ENCODE results near the gene GOLGA8S.
"Not testable (repeated sequence)": the region's sequence is repeated elsewhere in the genome, so short reads cannot be mapped to it uniquely, and the experiment has no call there.

GOLGA8S gene

DNA sequence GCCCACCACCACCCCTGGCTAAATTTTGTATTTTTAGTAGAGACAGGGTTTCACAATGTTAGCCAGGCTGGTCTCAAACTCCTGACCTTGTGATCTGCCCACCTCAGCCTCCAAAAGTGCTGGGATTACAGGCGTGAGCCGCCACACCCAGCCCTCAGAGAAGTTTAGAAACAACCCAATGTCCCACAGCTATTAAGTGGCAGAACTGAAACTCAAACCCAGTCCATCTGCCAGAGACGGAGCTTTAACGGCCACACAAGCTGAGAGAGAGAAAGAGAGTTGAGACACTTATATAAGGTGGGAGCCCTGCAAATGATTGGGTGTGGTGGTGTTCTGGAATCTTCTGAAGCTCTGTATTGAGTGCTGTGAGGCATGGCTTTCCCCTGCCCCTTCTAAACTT, 43.8 kb downstream of the GOLGA8S start:
- not testable (repeated sequence) for H3K4me1 ChIP-seq (ENCODE audit: control insufficient read depth in 1 of 2, insufficient read depth in 2 of 2, low read length in 2 of 2); H3K9me3 ChIP-seq (ENCODE audit: control insufficient read depth in 1 of 2, low read length in 2 of 2); H3K4me3 ChIP-seq (ENCODE audit: low read depth in 1 of 2, low read length in 2 of 2); H3K27ac ChIP-seq (ENCODE audit: low read length); H3K27me3 ChIP-seq (ENCODE audit: low read depth, low read length); H3K36me3 ChIP-seq (ENCODE audit: control insufficient read depth in 1 of 2, insufficient read depth in 2 of 2, low read length in 2 of 2)

DNA sequence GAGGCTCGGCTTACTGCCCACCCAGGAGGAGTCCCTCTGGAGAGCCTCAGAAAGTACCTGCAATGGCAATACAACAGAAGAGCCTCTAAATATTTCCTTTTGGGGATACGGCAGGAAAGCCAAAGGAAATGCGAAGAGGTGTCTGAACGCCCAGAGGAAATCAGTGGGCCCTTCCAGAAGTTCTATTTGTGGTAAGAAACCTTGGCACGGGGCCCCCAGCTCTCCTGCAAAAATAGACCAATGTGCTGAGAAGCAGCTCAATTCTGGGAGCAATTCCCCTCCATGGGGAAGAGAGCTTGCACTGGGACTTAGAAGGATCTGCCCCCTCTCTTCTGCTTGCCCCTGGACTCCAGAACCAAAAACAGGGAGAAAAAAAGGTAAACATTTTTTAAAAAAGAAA, 44.7 kb downstream of the GOLGA8S start:
- not testable (repeated sequence) for H3K27me3 ChIP-seq (ENCODE audit: low read depth, low read length); H3K4me1 ChIP-seq (ENCODE audit: control insufficient read depth in 1 of 2, insufficient read depth in 2 of 2, low read length in 2 of 2); H3K9me3 ChIP-seq (ENCODE audit: control insufficient read depth in 1 of 2, low read length in 2 of 2)

DNA sequence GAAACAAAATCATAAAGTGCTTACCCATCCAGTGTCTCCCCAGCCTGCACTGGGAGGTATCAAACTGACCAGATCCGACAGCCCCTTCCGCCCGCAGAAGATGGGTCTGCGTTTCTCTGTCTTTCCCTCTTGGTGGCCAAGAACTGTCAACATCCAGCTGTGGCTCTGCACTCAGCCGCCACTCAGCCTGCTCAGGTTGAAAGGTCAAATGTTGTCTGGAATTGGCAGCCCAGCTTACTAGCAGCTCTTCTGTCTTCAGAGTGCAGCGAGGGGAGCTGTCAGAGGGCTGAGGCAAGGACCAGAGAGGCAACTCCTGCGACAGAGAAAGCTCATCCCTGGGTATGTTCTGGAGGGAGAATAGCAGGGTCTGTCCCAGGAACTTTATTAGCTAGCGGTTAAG, 47.1 kb downstream of the GOLGA8S start:
- no peaks in the 10 kb centered on the region for H3K9me3 ChIP-seq (ENCODE audit: control insufficient read depth in 1 of 2, low read length in 2 of 2)
- no peak overlapping the region for H3K4me3 ChIP-seq (ENCODE audit: low read depth in 1 of 2, low read length in 2 of 2)
- H3K27ac ChIP-seq (ENCODE audit: low read length), result no peak overlapping the region

More for the DNA sequence above, 44.7 kb downstream of the GOLGA8S start:
- H3K4me3 ChIP-seq (ENCODE audit: low read depth in 1 of 2, low read length in 2 of 2); H3K36me3 ChIP-seq (ENCODE audit: control insufficient read depth in 1 of 2, insufficient read depth in 2 of 2, low read length in 2 of 2); H3K27ac ChIP-seq (ENCODE audit: low read length): not testable (repeated sequence)

DNA sequence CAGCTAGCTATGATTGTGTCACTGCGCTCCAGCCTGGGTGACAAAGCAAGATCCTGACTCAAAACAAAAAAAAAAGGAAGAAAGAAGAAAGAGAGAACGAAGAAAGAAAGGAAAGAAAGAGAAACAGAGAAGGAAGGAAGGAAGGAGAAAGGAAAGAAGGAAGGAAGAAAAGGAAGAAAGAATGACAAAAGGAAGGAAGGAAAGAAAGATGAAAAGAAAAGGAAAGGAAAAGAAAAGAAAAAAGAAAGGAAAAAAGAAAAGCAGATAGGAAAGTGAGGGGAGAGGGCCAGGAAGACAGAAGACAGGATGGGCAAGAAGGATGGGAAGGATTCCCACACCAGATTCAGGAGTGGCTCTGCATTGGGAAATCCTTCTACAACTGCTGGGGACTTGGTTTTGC, 47.6 kb downstream of the GOLGA8S start:
- H3K27ac ChIP-seq (ENCODE audit: low read length), result no peak overlapping the region
- H3K4me3 ChIP-seq (ENCODE audit: low read depth in 1 of 2, low read length in 2 of 2), result no peak overlapping the region
- H3K4me1 ChIP-seq (ENCODE audit: control insufficient read depth in 1 of 2, insufficient read depth in 2 of 2, low read length in 2 of 2), result no peaks in the 10 kb centered on the region

More for the DNA sequence above, 47.1 kb downstream of the GOLGA8S start:
- Histone ChIP-seq H3K4me1 (ENCODE audit: control insufficient read depth in 1 of 2, insufficient read depth in 2 of 2, low read length in 2 of 2) (no peaks in the 10 kb centered on the region), H3K36me3 (ENCODE audit: control insufficient read depth in 1 of 2, insufficient read depth in 2 of 2, low read length in 2 of 2) (no peaks in the 10 kb centered on the region), H3K27me3 (ENCODE audit: low read depth, low read length) (no peaks in the 10 kb centered on the region)

DNA sequence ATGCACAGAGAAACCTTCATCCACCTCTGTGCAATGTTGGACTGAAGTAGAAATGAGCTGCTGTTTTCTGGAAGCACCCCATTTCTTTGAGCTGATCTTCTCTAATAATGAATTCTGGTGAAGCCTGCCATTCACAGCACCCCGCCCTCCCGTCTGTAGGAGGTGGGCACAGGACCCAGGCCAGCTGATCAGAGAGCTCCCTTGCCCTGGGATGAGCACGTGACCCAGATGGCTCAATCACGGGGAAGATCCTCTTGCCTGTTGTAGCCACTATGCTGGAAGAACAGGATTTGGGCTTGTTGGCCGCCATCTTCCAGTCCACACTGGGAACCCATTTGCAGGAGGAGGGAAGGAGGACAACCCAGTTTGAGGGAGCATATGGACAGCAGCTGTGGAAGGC, 48.0 kb downstream of the GOLGA8S start:
- H3K27ac ChIP-seq (ENCODE audit: low read length), result no peak overlapping the region
- no peak overlapping the region for H3K4me3 ChIP-seq (ENCODE audit: low read depth in 1 of 2, low read length in 2 of 2)
- H3K36me3 ChIP-seq (ENCODE audit: control insufficient read depth in 1 of 2, insufficient read depth in 2 of 2, low read length in 2 of 2), result no peaks in the 10 kb centered on the region
- H3K4me1 ChIP-seq (ENCODE audit: control insufficient read depth in 1 of 2, insufficient read depth in 2 of 2, low read length in 2 of 2), result no peaks in the 10 kb centered on the region
- no peaks in the 10 kb centered on the region for H3K27me3 ChIP-seq (ENCODE audit: low read depth, low read length)
- H3K9me3 ChIP-seq (ENCODE audit: control insufficient read depth in 1 of 2, low read length in 2 of 2), result no peaks in the 10 kb centered on the region

More for the DNA sequence above, 47.6 kb downstream of the GOLGA8S start:
- Histone ChIP-seq H3K27me3 (ENCODE audit: low read depth, low read length) (no peaks in the 10 kb centered on the region), H3K36me3 (ENCODE audit: control insufficient read depth in 1 of 2, insufficient read depth in 2 of 2, low read length in 2 of 2) (no peaks in the 10 kb centered on the region), H3K9me3 (ENCODE audit: control insufficient read depth in 1 of 2, low read length in 2 of 2) (no peaks in the 10 kb centered on the region)

DNA sequence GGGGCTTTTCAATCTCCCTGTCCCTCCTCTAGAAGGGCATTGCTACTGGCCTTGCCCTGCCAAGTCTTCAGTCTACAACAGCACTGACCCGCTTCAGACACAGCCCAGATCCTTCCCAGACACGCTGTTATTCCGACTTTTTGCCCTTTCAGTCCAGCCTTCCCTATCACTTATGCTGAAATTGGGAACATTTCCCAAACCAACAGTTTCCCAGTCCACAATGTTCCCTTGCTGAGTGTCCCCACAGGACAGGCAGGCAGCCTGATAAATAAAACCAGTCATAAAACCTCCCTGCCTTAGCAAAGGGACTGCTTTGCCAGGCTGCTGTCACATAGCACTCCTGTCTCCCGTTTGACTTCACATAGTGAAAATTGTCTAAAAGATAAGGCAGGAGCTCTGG, 49.0 kb downstream of the GOLGA8S start:
- Histone ChIP-seq H3K4me3 (ENCODE audit: low read depth in 1 of 2, low read length in 2 of 2) (no peak overlapping the region), H3K9me3 (ENCODE audit: control insufficient read depth in 1 of 2, low read length in 2 of 2) (no peaks in the 10 kb centered on the region), H3K4me1 (ENCODE audit: control insufficient read depth in 1 of 2, insufficient read depth in 2 of 2, low read length in 2 of 2) (no peaks in the 10 kb centered on the region), H3K27ac (ENCODE audit: low read length) (no peak overlapping the region), H3K27me3 (ENCODE audit: low read depth, low read length) (no peaks in the 10 kb centered on the region), H3K36me3 (ENCODE audit: control insufficient read depth in 1 of 2, insufficient read depth in 2 of 2, low read length in 2 of 2) (no peaks in the 10 kb centered on the region)

DNA sequence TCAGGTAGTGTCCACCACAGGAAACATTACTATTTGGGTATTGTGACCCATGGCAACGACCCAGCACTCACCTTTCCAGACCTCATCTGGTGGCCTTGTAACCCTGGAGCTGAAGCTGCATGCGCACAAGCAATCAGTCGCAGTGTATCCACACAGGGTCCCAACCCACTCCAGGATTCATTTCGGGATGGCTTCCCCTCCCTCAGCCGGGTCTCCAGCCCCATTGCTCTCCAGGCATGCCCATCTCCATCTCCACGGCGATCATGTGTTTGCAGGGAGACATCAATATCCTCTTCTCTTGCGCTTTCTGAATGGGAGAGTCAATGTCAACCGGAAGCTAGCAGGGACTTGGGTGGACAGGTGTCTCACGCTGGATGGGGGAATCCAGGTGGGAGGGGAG, 57.3 kb downstream of the GOLGA8S start:
- no peaks in the 10 kb centered on the region for H3K36me3 ChIP-seq (ENCODE audit: control insufficient read depth in 1 of 2, insufficient read depth in 2 of 2, low read length in 2 of 2)
- H3K4me1 ChIP-seq (ENCODE audit: control insufficient read depth in 1 of 2, insufficient read depth in 2 of 2, low read length in 2 of 2), result no peaks in the 10 kb centered on the region
- no peak overlapping the region for H3K4me3 ChIP-seq (ENCODE audit: low read depth in 1 of 2, low read length in 2 of 2)
- no peak overlapping the region for H3K27ac ChIP-seq (ENCODE audit: low read length)
- H3K9me3 ChIP-seq (ENCODE audit: control insufficient read depth in 1 of 2, low read length in 2 of 2), result no peaks in the 10 kb centered on the region
- H3K27me3 ChIP-seq (ENCODE audit: low read depth, low read length), result no peaks in the 10 kb centered on the region

DNA sequence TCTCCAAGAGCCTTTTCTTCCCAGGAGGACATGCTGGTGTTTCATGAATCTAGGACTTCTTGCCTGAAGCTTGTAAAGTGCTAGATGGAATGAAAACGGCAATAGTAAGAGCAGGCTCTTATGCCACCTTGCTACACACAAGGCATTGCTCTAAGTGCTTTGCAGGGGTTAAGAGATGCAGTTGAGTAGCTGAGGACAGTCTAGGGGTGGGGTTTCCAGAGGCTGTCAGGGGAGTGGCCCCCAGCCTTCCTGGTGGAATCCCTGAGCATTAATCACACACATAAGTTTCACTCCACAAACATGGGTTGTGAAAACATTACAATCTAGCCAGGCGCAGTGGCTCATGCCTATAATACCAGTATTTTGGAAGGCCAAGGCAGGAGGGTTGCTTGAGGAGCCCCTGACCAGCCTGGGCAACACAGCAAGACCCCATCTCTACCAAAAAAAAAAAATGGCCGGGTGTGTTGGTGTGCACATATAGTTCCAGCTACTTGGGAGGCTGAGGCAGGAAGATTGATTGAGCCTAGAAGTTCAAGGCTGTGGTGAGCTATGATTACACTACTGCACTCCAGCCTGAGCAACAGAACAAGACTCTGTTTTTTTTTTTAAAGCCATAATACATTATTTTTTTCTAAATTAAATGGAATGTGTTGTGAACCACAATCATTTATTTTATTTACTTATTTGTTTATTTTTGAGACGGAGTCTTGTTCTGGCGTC, 58.5 kb downstream of the GOLGA8S start:
- H3K27me3 ChIP-seq (ENCODE audit: low read depth, low read length); H3K9me3 ChIP-seq (ENCODE audit: control insufficient read depth in 1 of 2, low read length in 2 of 2); H3K27ac ChIP-seq (ENCODE audit: low read length): not testable (repeated sequence)

More for the DNA sequence above, 58.5 kb downstream of the GOLGA8S start:
- not testable (repeated sequence) for H3K4me1 ChIP-seq (ENCODE audit: control insufficient read depth in 1 of 2, insufficient read depth in 2 of 2, low read length in 2 of 2); H3K36me3 ChIP-seq (ENCODE audit: control insufficient read depth in 1 of 2, insufficient read depth in 2 of 2, low read length in 2 of 2); H3K4me3 ChIP-seq (ENCODE audit: low read depth in 1 of 2, low read length in 2 of 2)

Measured in muscle layer of duodenum (tissue), 2 donors.